ENCODE results near the gene CST9L.
"Not testable (repeated sequence)": the region's sequence is repeated elsewhere in the genome, so short reads cannot be mapped to it uniquely, and the experiment has no call there.

CST9L gene

DNA sequence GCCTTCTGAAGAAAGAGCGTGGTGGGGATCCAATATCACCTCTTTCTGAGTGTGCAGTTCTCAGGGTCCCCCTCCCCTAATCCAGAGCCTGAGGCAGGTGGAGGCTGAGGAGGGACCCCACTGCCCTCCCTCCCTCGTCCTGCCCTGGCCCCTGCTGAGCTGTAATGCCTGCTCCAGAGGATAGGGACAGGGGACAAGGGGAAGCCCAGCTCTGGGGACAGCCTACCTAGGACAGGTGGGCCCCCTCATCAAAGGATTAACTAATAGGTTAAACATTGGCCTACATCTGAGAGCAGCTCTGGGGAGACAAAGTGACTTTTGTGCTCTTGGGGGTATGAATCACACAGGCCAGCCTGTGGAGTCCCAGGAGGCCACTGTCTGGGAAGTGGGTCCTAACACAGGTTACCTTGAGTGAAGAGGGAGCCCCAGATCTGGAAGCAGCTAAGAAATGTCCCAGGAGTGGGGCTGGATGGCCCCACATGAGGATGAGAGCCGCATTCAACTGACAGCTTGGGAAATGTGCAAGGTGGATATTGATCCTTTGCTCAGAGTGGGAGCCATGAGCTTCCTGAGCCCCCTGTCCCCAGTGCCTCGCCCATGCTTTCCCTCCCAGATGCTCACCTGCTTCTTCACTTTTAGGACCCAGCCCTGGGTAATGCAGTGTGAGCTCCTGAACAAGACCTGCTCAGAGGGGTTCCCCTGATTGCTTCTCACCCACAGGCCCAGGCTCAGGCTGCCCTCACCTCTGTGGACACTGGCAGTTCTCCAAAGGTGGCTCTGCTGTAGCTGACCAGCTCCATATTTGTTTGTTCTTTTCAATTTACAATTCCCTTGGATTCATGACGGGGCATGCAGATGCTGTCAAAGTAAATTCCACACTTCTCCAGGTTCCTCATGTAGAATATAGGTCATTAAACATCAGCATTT, 17.8 kb upstream of the CST9L start:
- no peak for DNase-seq

DNA sequence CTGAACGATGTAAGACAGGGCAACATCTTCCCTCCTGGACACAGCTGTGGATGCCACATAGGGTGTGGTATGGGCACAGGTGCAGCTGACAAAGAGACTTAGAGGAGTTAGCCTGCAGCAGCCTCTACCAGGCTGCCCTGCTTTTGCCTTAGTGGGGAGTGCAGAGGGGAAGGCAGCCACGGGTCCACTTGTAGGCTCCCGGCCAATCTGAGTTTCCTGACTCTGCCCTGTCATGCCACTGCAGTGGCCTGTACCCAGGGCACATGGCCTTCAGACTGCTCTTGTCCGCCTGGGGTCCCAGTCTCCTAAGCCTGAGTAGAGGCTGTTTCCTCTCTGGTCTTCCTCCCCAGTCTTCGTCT, 17.1 kb upstream of the CST9L start:
- DNase-seq, result no peak

DNA sequence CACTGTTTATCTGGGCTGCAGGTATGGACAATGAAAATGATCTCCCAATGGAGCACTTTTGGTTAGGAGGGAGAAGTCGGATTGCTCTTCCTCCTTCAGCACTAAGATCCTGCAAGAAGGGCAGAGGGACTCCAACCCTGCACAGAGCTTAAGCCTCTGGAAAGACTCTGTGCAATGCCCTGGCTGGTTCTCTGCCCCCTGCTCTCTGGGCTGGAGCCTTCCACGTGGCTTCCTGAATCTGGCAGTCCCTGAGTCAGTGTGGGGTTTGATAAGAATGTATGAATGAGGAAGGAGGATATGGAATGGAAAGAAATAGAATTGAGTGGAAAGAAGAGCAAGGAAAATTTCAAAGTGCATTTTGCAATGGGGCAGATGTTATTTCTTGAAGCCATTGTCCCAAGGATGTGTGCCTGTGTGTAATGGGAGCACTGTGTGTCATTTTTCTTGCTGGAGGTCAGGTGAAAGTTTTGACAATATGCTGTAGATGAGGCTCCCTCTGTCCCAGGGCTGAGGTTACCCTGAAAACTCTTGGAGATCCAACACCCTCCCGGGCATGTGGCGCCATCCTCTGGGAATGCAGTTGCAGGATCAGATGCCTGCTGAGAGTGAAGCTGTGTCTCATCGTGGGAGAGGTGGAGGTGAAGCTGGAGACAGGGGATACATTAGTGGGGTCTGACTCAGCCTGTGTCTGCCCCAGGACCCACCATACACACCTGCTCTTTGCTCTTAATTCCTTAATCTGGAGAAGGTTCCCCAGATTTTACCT, 16.3 kb upstream of the CST9L start:
- no peak for DNase-seq

DNA sequence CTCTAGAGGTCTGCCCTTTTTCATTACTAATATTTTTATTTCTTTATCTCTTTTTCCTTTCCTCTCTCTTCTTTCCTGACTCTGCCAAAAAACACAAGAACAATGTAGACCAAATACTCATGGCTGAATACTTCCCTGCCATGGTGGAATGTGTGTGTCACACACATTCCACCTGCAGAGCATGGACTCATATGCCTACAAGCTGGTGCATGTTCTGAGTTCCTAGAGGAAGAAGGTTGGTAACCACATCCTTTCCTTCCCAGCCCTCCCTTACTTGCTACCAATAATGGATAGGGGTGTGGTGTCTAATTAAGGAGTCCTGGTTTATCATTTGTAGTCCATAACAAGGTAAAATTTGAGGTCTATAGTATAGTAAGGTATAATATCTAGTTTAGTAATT, 15.2 kb upstream of the CST9L start:
- no peak for DNase-seq

DNA sequence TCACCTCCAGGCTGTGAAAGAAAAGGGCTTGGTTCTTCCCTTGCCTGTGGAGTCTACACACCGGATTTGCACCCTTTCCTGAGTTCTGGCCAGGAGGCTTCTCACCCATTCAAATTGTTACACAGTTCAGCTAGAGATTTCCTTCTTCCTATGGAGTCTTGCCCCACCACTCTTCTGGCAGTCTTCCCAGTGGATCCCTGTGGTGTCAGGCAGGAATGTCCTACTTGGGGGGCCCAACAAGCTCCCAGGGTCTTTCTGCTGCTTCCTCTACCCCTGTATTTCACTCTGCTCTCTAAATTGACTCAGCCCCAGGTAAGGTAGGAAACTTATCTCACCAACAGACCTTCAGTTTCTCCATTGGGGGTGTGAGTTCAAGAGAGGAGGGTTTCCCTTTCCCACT, 14.0 kb upstream of the CST9L start:
- DNase-seq, result no peak

DNA sequence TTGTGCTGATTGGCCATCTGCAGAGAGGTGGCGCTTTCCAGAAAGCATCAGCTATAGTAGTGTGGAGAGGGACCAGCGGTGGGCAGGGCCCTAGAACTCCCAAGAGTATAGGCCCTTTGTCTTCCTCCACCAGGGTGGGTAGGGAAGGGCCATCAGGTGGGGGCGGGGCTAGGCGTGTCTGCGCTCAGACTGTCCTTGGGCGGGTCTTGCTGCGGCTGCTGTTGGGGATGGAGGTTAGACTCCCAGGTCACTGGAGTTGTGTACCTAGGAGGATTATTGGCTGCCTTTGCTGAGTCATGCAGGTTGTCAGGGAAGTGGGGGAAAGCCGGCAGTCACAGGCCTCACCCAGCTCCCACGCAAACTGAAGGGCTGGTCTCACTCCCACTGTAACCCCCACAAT, 13.5 kb upstream of the CST9L start:
- not testable (repeated sequence) for DNase-seq

DNA sequence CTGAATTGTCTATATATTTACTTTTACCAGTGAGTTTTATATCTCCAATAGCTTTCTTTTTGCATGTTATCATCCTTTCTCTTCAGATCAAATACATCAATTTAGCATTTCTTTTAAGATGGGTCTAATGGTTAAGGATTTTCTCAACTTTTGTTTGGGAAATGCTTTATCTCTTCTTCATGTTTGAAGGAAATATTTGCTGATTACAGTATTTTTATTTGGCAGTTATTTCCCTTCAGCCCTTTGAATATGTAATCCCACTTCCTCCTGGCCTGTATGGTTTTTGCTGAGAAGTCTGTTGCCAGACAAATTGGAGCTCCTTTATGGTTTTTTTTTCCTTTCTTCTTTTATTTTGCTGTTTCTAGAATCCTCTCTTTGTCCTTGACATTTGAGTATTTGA, 6.7 kb upstream of the CST9L start:
- no peak for DNase-seq

DNA sequence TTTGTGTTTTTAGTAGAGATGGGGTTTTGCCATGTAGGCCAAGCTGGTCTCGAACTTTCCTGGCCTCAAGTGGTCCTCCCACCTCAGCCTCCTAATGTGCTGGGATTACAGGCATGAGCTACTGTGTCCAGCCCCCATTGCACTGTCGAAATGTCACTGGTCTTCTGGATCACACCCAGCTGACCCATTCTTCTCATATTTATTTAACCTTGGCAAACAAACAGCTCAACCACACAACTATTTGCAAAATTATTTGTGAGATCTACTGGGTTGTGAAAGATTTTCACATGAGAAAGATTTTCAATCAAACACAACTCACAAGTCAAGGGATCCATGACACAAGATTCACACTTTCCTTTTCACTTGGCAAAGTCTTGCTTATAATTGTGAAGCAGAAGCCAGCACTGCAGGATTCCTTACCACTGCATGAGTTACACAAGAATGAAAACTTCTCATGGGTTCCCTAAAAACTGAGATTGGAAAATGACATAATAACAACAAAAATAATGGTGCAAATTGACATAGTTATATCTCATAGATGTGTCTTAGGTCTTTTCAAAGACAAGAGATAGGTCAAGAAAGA, 2.0 kb upstream of the CST9L start:
- no peak for DNase-seq

DNA sequence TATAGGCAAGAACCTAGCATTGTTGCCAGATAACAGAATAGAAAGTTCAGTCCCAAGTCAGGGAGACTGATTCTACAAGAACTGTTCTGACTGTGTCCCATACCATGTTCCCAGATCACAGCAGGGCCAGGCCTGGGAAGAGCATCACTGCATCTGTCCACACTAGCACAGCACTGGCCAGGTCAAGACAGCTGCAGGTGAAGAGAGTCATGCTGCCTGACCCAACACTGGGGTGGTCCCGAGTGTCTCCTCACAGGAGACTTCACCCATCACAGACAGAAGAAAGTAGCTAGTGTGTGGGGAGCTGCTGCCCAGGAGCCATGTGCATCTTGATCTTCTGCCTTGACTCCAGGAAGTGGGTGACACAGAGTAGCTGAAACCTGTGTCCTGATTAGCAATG, 1.3 kb upstream of the CST9L start:
- no peak for DNase-seq

DNA sequence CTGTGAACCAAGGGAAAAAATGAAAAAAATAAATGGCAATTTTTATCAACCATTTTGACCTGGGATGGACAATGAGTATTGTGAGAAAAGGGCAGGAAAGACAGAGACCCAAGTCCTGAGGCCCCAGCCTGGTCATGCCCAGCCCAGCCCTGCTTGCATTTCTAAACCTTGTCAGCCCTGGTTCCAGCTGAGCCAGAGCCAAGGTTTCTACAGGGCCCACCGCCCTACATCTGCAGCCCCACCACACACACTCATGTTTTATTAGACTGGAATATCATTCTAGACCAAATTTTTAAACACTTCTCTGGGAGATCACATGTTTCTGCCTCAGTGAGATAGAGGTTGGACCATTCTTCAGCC, 667 bp upstream of the CST9L start:
- no peak for DNase-seq

DNA sequence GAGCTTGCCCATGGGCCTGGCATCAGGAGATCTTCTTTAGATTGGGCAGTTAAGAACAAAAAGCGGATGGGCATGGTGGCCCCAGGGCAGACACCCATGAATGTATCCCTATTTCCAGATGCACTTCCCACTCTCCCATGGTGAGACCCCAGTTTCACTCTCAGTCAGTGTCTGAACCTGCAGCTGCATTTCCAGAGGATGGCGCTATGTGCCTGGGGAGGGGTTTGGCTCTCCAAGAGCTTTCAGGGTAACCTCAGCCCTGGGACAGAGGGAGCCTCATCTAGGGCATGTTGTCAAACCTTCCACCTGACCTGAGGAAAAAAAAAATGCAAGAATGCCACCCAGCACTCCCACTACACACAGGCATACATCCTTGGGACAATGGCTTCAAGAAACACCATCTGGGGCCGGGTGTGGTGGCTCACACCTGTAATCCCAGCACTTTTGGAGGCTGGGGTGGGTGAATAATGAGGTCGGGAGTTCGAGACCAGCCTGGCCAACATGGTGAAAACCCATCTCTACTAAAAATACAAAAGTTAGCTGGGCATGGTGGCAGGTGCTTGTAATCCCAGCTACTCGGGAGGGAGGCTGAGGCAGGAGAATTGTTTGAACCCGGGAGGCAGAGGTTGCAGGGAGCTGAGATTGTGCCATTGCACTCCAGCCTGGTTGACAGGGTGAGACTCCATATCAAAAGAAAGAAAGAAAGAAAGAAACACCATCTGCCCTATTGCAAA, 1.9 kb downstream of the CST9L start:
- DNase-seq, result no peak

DNA sequence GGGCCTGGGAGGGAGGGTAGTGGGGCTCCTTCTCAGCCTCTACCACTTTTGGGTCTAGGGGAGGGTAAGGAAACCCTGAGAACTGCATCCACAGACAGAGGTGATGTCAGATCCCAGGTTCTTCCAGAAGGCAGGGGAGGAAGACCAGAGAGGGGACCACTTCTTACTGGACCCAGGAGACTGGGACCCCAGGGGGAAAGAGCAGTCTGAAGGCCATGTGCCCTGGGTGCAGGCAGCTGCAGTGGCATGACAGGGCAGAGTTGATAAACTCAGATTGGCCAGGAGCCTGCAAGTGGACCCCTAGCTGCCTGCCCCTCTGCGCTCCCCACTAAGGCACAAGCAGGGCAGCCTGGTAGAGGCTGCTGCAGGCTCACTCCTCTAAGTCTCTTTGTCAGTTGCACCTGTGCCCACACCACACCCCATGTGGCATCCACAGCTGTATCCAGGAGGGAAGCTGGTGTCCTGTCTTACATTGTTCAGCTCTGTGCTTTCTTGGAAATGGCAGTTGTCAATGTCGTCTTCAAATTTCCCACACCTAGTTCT, 2.7 kb downstream of the CST9L start:
- DNase-seq, result no peak

DNA sequence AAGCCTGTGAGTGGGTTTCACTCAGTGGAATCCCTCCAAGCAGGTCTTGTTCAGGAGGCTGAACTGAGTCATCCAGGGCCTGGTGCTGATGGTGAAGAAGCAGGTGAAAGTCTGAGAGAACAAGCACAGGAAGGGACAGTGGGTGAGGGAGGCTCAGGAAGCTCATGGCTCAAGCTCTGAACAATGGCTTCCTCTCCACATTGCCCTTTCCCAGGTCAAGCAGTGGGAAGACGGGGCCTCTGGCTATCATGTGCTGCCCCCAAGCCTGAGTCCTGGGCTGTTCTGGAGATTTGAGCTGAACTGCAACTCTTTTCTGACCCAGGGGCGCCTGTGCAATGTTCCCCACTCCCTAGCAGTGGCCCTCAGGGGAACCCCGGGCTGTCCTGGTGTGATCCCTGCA, 3.4 kb downstream of the CST9L start:
- no peak for DNase-seq

DNA sequence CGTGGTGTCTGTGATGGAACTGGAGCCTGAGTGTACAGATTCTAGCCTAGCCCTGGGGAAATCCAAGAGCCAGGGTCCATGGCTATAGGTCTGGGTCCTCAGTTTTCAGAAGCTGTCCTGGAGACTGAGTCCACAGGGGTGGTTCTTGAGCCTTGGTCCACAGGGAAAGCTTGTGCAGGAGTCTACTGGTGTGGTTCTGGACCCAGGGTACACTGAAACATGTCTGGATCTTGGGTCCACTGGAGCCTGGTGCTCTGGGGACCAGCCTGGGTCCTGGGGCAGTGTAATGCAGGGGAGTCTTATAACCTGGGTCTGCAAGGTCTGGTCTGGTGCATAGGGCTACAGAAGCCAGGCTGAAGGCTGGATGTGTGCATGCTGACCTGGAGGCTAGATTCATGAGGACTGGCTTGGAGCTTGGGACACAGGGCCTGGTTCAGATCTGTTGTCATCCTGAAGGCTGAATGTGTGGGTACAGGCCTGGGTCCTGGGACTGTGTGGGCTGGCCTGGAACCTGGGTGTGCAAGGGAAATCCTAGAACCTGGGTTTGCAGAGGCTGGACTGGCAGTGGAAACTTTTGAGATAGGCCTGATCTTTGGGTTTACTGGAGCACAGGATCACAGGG, 5.5 kb downstream of the CST9L start:
- DNase-seq, result no peak

DNA sequence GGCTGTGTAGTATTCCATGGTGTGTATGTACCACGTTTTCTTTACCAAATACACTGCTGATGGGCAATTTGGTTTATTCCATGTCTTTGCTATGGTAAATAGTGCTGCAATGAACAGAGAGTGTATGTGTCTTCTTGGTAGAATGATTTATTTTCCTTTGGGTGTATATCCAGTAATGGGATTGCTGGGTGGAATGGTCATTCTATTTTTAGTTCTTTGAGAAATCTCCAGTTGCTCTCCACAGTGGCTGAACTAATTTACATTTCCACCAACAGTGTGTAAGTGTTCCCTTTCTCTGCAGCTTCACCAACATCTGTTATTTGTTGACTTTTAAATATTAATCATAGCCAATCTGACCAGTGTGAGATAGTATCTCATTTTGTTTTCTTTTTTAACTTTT, 13.9 kb downstream of the CST9L start:
- no peak for DNase-seq

DNA sequence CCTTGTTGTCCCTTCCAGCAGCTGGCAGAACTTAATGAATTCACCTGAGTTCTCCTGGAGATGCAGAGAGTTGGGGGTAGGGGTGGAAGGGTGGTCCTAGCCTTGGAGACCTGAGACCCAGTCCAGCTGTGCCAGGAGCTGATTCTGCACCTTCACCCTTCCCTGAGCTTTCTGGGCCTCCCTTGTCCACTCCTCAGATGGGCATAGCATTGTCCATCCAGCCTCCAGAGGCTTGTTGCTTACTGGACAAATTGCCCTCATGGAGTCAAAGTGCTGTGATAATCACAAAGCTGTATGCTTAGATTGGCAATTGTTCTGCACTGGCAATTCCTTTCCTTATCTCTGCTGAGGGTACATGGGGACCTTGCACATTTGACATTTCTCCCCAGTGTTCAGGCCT, 16.5 kb downstream of the CST9L start:
- DNase-seq, result no peak

DNA sequence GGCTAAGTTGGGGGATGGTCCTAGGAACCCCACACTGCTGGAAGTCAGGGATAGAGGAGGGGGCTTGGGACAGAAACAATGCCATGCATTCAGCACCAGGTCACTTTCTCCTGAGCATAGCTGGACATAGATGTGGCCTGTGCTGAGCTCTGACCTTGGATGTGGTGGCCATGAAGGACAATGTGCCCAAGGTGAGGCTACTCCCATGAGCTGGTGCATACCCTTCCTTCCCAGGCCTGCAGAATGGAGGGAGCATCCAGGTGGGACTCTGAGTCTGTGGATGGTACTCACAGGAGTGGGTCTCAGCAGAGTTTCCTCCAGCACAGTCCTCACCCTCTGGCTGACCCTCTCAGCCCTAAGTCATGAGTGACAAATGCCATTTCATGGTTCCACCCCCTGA, 16.9 kb downstream of the CST9L start:
- no peak for DNase-seq

DNA sequence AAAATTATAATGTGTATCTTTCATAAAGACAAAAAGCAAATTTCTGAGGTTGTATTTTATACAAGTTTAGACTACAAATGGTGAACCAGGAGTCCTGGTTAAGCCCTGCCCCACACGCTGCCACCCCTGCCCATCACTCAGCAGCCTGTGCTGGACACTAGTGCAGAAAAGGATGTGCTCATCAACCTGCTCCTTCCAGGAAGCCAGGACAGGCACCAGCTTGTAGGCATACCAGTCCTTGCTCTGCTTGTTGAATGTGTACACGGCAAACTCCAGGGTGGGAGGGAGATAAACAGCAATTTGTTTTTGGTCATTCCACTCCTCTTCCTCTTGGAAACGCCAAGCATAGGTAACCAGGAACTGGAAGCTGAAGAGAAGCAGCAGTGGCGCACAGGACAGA, 18.1 kb downstream of the CST9L start:
- DNase-seq, result no peak

DNA sequence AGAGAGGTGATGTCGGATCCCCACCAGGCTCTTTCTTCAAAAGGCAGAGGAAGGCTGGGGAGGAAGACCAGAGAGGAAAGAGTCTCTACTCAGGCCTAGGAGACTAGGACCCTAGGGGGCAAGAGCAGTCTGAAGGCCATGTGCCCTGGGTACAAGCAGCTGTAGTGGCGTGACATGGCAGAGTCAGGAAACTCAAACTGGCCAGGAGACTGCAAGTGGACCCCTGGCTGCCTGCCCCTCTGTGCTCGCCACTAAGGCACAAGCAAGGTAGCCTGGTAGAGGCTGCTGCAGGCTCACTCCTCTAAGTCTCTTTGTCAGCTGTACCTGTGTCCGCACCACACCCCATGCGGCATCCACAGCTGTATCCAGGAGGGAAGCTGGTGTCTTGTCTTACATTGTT, 19.9 kb downstream of the CST9L start:
- DNase-seq, result no peak

DNA sequence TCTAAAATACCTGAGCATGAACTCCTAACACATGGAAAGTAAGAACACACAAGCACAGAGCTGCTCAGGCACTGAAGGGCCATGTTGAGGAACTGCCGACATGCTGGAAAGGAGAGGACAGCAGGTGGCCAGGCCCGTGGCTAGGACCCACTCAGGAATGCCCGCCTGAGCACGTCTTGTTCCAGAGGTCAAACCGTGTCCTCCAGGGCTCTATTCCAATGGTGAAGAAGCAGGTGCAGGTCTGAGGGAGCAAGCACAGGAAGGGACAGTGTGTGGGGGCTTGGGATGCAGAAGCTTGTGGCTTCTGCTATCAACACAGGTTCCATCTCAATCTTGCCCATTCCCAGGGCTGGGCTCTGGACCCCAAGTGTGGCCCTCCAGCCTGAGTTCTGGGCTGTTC, 20.7 kb downstream of the CST9L start:
- no peak for DNase-seq

DNA sequence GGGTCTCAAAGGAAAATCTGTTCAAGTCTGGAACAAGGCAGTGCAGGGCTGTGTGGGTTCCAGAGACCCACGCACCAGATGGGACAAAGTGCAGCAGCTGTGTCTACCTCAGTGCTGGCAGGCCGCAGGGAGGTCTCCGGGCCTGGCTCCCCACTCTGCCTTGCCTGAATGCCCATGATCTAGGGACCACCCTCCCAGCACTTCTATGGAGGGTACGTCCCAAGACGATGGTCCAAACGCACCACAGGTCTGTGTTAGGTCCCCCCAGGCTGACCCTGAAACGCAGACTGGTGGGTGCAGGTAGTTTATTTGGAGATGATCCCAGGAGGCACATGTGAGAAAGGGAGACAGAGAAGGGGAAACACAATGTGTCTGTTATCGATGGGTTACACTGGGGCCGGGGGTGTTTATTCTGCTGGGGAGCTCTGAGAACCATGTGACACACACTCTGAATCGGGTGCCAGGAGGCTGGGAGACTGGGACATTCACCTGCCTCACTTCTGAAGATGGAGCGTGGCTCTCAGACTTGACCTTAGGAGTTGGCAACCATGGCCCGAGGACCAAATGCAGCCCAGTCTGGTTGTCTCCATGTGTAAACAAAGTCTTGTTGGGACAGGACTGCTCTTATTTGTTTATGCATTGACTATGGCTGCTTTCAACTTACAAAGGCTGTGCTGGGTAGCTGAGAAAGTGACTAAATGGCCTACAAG, 21.7 kb downstream of the CST9L start:
- no peak for DNase-seq

DNA sequence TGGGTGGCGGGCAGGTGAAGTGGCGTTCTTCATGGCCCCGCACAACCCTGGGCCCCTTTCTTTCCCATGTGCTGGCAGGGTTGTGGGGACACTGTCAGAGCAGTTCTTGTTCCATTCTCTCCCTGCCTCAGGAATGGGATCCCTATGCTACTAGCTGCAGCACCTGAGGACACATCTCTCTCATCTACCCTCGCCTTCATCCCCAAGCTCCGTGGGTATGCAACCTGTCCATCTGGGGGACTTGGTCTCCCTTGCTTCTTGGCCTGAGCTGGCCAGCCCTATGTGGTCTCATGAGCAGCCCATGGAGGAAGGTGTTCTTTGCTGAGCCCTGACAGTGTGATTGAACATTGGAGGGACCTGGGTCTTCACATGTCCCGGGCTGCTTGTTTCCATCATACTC, 24.2 kb downstream of the CST9L start:
- no peak for DNase-seq

Data from hippocampal formation (tissue), 2 donors.